Measurements from ENCODE around the gene ZNF205. TPM values are rescaled to one million over a fixed set of nuclear protein-coding genes. Genes with fewer than 3 reads are reported as not detected.
A peak's percentile ranks its signal among the peaks of the same experiment; 100 is the strongest.

The ZNF205 gene
- total and polyA plus RNA-seq, 2 of the 13 experiments (the other 11 are each of a cell fraction or from before 2014, with no cell fraction given): 5.8 to 10.2 TPM

DNA sequence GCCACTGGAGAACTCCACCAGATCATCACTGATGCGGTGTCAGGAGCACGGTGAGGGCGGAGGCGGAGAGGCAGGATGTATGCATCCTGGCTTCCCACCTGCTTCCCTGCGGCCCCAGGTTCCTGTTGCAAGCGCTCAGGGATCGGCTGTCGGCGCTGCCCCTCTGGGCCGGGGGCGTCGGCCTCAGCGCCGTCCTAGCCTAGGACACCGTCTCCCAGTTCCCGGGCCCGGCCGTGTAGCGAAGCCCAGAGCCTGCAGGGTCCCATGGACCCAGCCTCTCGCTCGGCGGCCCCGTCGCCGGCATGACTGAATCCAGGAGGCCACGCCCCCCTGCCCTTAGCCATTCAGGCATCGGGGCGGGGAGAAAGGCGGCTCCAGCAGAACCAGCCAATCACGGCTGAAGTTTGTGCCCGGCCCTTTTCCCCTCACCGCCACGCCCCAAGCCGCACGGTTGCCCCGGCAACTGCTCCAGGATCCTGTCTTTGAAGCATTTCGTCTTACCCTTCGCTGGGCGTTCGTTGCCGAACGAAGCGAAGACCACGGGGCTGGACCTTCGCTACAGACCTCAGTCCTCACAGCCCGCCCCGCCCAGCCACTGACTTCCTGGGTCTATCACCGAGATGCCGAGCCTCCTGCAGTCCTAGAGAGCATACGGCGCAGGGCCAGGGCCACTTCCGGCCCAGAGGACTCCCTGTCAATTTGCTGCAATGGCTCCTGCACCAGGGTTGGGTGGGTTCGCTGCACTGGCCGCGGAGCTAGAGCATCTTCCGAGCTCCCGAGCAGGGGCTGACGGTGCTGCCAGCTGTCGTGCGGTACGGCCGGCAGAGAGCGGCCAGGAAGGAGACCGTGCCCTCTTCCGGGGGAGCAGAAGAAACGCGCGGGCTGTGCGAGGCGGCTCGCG is 11.8 kb downstream of the ZNF205 start (continued):
- TF ChIP-seq, protein P1, sequence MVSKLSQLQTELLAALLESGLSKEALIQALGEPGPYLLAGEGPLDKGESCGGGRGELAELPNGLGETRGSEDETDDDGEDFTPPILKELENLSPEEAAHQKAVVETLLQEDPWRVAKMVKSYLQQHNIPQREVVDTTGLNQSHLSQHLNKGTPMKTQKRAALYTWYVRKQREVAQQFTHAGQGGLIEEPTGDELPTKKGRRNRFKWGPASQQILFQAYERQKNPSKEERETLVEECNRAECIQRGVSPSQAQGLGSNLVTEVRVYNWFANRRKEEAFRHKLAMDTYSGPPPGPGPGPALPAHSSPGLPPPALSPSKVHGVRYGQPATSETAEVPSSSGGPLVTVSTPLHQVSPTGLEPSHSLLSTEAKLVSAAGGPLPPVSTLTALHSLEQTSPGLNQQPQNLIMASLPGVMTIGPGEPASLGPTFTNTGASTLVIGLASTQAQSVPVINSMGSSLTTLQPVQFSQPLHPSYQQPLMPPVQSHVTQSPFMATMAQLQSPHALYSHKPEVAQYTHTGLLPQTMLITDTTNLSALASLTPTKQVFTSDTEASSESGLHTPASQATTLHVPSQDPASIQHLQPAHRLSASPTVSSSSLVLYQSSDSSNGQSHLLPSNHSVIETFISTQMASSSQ (IDR thresholded peaks at IDR 0.05; ENCODE audit: low read depth): no peak
- TF ChIP-seq, protein P1 (CRISPR knock-in tag; IDR thresholded peaks at IDR 0.05; ENCODE audit: borderline replicate concordance): no peak
- TF ChIP-seq, protein P2, sequence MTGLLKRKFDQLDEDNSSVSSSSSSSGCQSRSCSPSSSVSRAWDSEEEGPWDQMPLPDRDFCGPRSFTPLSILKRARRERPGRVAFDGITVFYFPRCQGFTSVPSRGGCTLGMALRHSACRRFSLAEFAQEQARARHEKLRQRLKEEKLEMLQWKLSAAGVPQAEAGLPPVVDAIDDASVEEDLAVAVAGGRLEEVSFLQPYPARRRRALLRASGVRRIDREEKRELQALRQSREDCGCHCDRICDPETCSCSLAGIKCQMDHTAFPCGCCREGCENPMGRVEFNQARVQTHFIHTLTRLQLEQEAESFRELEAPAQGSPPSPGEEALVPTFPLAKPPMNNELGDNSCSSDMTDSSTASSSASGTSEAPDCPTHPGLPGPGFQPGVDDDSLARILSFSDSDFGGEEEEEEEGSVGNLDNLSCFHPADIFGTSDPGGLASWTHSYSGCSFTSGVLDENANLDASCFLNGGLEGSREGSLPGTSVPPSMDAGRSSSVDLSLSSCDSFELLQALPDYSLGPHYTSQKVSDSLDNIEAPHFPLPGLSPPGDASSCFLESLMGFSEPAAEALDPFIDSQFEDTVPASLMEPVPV (CRISPR knock-in tag; IDR thresholded peaks at IDR 0.05): 0 out of 2 replicates have a peak, but pooled peaks have one; percentile 10
- TF ChIP-seq ZNF136 (CRISPR knock-in tag; IDR thresholded peaks at IDR 0.05; ENCODE audit: low read depth) (no peak), NFRKB (IDR thresholded peaks at IDR 0.05) (no peak), ZNF761 (CRISPR knock-in tag; conservative IDR thresholded peaks at IDR 0.05) (no peak), SETDB1 (CRISPR knock-in tag; IDR thresholded peaks at IDR 0.05; ENCODE audit: borderline replicate concordance) (no peak), TBL1XR1 (IDR thresholded peaks at IDR 0.05; ENCODE audit: borderline replicate concordance, low read length, partially characterized antibody) (no peak), ZNF792 (CRISPR knock-in tag; IDR thresholded peaks at IDR 0.05) (0 out of 2 replicates have a peak, but pooled peaks have one; percentile 13), SAFB2 (CRISPR knock-in tag; IDR thresholded peaks at IDR 0.05; ENCODE audit: borderline replicate concordance, low read depth) (no peak; the same call in none of the 2 replicates), YEATS2 (CRISPR knock-in tag; IDR thresholded peaks at IDR 0.05; ENCODE audit: borderline replicate concordance) (peak; percentile 65; the same call in 1 of the 2 replicates), TOE1 (CRISPR knock-in tag; IDR thresholded peaks at IDR 0.05) (no peak), CCAR2 (optimal IDR thresholded peaks at IDR 0.05; ENCODE audit: low read depth, low read length) (no peak), SOX6 (IDR thresholded peaks at IDR 0.05) (no peak), SOX6 (CRISPR knock-in tag; IDR thresholded peaks at IDR 0.05) (peak; percentile 36), HDAC6 (IDR thresholded peaks at IDR 0.05; ENCODE audit: low read depth, low read length) (no peak), ZSCAN25 (CRISPR knock-in tag; IDR thresholded peaks at IDR 0.05) (no peak)
- TF ChIP-seq, protein P3, sequence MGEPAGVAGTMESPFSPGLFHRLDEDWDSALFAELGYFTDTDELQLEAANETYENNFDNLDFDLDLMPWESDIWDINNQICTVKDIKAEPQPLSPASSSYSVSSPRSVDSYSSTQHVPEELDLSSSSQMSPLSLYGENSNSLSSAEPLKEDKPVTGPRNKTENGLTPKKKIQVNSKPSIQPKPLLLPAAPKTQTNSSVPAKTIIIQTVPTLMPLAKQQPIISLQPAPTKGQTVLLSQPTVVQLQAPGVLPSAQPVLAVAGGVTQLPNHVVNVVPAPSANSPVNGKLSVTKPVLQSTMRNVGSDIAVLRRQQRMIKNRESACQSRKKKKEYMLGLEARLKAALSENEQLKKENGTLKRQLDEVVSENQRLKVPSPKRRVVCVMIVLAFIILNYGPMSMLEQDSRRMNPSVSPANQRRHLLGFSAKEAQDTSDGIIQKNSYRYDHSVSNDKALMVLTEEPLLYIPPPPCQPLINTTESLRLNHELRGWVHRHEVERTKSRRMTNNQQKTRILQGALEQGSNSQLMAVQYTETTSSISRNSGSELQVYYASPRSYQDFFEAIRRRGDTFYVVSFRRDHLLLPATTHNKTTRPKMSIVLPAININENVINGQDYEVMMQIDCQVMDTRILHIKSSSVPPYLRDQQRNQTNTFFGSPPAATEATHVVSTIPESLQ (CRISPR knock-in tag; conservative IDR thresholded peaks at IDR 0.05): no peak
- TF ChIP-seq, protein P4, sequence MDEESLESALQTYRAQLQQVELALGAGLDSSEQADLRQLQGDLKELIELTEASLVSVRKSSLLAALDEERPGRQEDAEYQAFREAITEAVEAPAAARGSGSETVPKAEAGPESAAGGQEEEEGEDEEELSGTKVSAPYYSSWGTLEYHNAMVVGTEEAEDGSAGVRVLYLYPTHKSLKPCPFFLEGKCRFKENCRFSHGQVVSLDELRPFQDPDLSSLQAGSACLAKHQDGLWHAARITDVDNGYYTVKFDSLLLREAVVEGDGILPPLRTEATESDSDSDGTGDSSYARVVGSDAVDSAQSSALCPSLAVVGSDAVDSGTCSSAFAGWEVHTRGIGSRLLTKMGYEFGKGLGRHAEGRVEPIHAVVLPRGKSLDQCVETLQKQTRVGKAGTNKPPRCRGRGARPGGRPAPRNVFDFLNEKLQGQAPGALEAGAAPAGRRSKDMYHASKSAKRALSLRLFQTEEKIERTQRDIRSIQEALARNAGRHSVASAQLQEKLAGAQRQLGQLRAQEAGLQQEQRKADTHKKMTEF (CRISPR knock-in tag; IDR thresholded peaks at IDR 0.05): peak; percentile 68
- TF ChIP-seq, protein P5, sequence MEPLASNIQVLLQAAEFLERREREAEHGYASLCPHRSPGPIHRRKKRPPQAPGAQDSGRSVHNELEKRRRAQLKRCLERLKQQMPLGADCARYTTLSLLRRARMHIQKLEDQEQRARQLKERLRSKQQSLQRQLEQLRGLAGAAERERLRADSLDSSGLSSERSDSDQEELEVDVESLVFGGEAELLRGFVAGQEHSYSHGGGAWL (CRISPR knock-in tag; IDR thresholded peaks at IDR 0.05): no peak

All from HepG2 (cell line).